RWPE1 (cell line): ENCODE measurements around the gene NIP7.

Experiments
- CTCF ChIA-PET: fragments of 350-600 bp; sonication (Branson Sonifier 250); formaldehyde crosslinking; extraction: SDS; loops from one replicate; lab custom pipeline; 2021; lab: Yijun Ruan, JAX
- POLR2A ChIA-PET: fragments of 400-600 bp; formaldehyde crosslinking; extraction: SDS; loops from one replicate; lab custom pipeline; 2020; ENCODE audit warnings: antibody characterized with exemption; ENCODE audit not compliant: low non-redundant PET; lab: Yijun Ruan, JAX
- DNase-seq: peaks from one replicate; pipeline ENCODE4 v3.0.0; 2012; ENCODE audit warnings: low spot score
- H3K27ac ChIP-seq: fragments of 450-650 bp; 2 replicates; pipeline ENCODE4 v1.5.1; 2017
- TF ChIP-seq, protein P1 (sequence below): fragments of 450-650 bp; conservative IDR thresholded peaks from 2 replicates; pipeline ENCODE4 v1.5.1; 2017; ENCODE audit warnings: low read depth, mild to moderate bottlenecking

Gene NIP7

DNA sequence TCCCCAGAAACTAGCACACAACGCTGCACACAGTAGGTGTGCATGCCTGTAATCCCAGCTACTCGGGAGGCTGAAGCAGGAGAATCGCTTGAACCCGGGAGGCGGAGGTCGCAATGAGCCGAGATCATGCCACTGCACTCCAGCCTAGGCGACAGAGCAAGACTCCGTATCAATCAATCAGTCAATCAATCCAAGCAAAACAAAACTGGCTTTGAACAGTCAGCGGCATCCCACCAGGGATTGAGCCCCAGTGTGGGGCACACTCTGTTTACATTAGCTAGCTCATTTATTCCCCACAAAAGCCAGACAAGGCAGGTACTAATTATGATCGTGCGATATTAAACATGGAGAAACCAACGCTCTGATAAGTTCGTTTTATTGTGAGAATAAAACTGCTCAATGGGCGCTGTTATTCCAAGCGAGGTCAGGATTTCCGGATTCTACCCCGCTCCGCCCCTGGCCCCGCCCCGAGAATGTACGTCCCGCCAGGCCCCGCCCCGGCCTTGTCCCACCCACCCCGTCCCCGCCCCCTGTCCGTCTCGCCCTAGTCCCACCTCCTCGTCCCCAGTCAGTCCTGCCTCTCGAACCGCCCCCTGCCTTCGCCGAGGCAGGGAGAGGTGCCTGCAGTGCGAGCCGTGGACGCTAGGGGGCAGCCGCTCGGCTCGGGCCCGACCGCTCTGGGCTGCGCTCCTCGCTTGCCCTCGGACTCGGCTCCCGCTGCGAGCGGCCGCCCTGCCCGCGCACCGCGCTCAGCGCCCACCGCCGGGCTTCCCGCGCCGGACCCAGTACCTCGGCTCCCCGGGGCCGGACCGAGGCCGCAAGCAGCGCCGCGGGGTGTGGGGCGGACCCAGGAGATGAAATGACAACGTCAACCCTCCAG lies 28.7 kb upstream of the NIP7 start, which contains the start of gene VPS4A:
Gene VPS4A, plus strand, starts transcription at position 698 of the 880 bp plus-strand sequence. Its CDS starts 162 bp downstream, at position 860.
- CTCF ChIA-PET, result interaction anchor here (0.6 to 1.2 kb wide), 3 partner anchors 16 to 336 kb away, joined by 3 to 4 read pairs (median 4); no protein-coding TSS in a partner anchor
- peak; percentile 97 for DNase-seq
- H3K27ac ChIP-seq, result peak within 1 kb of the TSS; percentile 88
- POLR2A ChIA-PET, result no interaction called here
- TF ChIP-seq, protein P1, sequence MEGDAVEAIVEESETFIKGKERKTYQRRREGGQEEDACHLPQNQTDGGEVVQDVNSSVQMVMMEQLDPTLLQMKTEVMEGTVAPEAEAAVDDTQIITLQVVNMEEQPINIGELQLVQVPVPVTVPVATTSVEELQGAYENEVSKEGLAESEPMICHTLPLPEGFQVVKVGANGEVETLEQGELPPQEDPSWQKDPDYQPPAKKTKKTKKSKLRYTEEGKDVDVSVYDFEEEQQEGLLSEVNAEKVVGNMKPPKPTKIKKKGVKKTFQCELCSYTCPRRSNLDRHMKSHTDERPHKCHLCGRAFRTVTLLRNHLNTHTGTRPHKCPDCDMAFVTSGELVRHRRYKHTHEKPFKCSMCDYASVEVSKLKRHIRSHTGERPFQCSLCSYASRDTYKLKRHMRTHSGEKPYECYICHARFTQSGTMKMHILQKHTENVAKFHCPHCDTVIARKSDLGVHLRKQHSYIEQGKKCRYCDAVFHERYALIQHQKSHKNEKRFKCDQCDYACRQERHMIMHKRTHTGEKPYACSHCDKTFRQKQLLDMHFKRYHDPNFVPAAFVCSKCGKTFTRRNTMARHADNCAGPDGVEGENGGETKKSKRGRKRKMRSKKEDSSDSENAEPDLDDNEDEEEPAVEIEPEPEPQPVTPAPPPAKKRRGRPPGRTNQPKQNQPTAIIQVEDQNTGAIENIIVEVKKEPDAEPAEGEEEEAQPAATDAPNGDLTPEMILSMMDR, result peak; percentile 93

DNA sequence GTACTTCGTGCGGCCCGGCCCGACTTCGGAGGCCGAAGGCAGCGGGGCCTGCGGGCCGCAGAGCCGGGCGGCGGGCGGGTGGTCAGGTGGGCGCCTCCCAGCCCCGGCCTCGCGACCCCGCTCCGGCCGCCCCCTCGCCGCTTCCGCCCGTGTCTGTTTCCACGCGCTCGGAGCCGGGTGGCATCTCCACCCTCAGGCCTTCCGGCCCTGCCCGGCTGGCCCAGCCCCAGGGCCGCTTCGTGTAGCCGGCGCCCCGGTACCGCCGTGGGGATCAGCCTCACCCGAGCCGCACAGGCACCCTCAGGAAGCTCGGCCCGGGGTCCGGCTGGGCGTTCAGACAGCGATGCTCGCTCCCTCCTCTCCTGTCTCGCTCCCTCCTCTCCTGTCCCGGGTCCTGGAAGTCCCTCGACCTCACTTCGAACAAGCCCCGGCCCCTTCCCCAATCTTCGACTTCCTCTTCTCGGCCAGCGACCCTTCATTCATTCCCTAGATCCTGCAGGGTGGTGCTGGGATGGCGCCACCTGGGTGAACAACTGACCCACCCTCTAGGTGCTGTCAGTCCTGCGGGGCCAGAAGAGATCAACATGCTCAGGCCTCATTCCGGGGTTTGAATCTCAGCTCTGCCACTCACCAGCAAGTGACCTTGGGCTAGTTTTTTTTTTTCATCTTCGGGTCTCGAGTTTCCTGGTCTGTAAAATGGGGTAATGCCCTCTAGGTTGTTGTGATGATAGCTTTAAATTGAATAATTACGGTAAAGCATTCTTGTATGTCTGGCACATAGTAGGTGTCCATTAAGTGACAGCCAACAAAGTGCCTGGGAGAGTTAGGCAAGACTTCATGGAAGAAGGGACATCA lies 27.8 kb upstream of the NIP7 start:
- TF ChIP-seq, protein P1, result no peak
- DNase-seq, result peak; percentile 35
- H3K27ac ChIP-seq, result peak overlapping the region; percentile 88
- POLR2A ChIA-PET, result no interaction called here
- CTCF ChIA-PET, result interaction anchor here (0.9 to 1.2 kb wide), 3 partner anchors 15 to 84 kb away, joined by 3 to 4 read pairs (median 3); no protein-coding TSS in a partner anchor

DNA sequence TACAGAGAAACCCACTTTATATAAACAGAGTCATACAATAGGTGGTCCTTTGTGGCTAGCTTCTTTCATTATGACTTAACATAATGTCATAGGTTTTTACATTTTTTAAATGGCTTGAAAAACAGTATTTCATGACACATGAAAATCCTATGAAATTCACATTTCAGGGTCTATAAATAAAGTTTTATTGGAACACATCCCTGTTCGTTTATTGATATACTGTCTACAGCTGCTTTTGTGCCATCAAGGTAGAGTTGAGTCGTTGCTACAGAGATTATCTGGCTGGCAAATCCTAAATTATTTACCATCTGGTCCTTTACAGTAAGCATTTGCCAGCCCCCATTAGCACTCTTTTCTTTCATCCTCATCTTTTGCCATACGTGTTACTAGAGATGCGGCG lies 26.1 kb upstream of the NIP7 start:
- CTCF ChIA-PET, result interaction anchor here (0.6 kb wide), 1 partner anchor 513 kb away, joined by 3 read pairs; no protein-coding TSS in a partner anchor
- no peak overlapping the region for H3K27ac ChIP-seq
- POLR2A ChIA-PET, result no interaction called here
- TF ChIP-seq, protein P1, result no peak
- DNase-seq, result no peak

DNA sequence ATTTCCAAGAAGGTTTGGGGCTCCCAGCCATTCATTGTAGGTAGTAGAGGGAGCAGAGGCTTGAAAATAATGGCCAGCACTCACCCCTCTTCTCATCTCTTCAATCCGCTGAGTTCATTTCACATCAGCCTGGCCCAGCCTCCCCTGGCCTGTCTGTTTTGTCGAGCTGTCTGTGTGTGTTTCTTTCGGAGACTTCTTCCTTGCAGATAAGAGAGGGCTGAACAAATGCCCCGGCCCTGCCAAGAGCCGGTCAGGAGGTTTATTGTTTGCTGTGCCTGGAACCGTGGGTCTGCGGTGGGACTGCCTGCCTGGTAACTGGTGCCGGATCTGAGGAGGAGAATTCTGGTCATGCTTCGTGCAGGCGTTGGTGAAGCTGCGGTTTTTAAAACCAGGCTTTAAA lies 25.0 kb upstream of the NIP7 start:
- CTCF ChIA-PET, result no interaction called here
- no peak for DNase-seq
- POLR2A ChIA-PET, result no interaction called here
- TF ChIP-seq, protein P1, result no peak
- peak overlapping the region; percentile 14; the same call in 1 of the 2 replicates for H3K27ac ChIP-seq

GRCh38 chr16:69315486-69316311 lies 23.9 kb upstream of the NIP7 start:
- ChIA-PET POLR2A (no interaction called here), CTCF (no interaction called here)
- no peak for DNase-seq
- H3K27ac ChIP-seq, result peak overlapping the region; percentile 18
- TF ChIP-seq, protein P1, result no peak
